GM12873 (cell line): ENCODE data around the gene ANO6.

Experiments
- TF ChIP-seq, protein P1 (sequence below): IDR thresholded peaks from 2 replicates; pipeline ENCODE4 v1.5.1; 2012; ENCODE audit warnings: low read depth, mild to moderate bottlenecking, moderate library complexity, low read length, control low read depth; ENCODE audit not compliant: insufficient read depth; ENCODE audit errors: missing control alignments

ANO6 gene

DNA sequence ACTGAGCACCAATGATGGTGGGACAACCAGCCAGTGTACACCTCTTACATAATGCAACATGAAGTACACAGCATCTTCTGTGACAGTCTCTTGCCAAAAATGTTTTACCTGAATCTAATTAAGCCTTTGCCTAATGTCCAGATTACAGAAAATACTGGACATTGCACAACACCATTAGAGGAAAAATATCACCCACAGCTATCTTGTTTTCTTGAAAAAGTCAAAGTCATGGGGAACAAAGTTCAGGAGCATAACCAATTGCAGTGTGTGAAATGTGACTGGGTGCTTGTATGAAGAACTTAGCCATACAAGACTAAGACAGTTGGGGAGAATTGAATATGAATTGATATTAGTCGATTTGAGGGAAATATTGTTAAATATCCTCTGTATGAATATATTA is 12.1 kb upstream of the ANO6 start:
- TF ChIP-seq, protein P1, sequence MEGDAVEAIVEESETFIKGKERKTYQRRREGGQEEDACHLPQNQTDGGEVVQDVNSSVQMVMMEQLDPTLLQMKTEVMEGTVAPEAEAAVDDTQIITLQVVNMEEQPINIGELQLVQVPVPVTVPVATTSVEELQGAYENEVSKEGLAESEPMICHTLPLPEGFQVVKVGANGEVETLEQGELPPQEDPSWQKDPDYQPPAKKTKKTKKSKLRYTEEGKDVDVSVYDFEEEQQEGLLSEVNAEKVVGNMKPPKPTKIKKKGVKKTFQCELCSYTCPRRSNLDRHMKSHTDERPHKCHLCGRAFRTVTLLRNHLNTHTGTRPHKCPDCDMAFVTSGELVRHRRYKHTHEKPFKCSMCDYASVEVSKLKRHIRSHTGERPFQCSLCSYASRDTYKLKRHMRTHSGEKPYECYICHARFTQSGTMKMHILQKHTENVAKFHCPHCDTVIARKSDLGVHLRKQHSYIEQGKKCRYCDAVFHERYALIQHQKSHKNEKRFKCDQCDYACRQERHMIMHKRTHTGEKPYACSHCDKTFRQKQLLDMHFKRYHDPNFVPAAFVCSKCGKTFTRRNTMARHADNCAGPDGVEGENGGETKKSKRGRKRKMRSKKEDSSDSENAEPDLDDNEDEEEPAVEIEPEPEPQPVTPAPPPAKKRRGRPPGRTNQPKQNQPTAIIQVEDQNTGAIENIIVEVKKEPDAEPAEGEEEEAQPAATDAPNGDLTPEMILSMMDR, result no peak

DNA sequence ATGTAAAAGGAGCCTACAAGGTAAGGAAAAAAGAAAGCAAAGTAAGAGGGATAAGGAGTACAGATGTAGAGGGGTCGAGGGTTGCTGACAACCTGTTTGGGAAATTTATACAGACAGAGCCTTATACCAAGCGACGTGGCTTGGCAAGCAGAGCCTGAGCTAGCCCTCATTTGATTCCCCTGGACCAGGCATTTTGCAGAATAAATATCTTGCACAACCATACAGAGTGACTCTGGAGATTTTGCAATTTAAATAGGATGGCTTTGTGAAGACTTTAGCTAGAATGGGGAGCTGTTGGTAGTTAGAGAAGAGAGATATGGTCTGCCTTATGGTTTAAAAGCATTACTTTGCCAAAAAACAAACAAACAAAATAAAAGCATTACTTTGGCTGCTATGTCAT is 11.1 kb upstream of the ANO6 start:
- TF ChIP-seq, protein P1, result no peak

DNA sequence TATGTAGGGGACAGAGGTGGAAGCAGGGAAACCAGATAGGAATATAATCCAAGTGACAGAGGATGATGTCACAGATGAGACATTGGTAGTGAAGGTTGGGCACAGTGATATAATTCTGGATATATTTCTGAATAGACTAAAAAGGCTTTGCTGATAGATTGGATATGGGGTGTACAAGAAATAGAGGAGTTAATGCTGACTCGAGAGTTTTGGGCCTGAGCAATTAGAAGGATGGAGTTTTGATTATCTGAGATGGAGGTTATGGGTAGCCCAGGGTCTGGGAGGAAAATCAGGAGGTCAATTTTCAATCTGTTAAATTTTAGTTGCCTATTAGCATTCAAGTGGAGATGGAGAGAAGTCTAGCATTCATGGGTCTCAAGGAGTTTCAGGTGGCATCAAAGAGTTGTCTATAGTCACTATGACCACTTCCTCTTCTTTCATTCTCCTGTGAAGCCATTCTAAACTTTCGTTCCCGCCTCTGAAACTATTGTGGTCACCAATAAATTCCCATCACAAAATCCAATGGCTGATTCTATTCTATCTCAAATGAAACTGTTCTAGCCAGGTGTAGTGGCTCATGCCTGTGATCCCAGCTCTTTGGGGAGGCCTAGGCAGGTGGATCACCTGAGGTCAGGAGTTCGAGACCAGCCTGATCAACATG is 10.6 kb upstream of the ANO6 start:
- TF ChIP-seq, protein P1, result no peak

DNA sequence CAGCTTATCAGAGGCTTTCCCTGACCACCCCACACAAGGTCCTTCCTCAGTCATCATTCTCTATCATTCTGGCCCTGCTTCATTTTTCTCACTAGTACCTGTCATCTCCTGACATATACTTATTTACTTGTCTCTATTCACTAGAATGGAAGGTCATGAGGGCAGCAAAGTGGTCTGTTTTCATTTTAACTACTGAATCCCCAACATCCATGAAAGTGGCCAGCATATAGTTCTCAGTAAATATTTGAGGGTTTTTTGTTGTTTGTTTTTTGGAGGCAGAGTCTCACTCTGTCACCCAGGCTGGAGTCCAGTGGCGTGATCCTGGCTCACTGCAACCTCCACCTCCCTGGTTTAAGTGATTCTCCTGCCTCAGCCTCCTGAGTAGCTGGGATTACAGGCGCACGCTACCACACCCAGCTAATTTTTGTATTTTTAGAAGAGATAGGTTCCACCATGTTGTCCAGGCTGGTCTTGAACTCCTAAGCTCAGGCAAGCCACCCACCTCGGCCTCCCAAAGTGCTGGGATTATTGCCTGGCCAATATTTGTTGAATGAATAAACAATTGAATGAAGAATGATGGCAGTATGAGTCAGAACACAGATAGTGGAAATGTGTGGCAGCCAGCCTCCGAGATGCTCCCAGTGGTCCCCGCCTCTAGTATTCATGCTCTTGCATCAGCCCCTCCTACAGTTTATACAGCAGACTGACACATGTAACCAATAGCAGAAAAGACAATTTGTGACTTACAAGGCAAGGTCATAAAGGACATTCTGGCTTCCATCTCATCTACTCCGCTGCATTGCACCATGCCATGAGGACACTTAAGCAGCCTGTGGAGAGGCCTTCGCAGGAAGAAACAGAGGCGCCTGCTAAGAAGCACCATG is 7.0 kb upstream of the ANO6 start:
- TF ChIP-seq, protein P1, result no peak

DNA sequence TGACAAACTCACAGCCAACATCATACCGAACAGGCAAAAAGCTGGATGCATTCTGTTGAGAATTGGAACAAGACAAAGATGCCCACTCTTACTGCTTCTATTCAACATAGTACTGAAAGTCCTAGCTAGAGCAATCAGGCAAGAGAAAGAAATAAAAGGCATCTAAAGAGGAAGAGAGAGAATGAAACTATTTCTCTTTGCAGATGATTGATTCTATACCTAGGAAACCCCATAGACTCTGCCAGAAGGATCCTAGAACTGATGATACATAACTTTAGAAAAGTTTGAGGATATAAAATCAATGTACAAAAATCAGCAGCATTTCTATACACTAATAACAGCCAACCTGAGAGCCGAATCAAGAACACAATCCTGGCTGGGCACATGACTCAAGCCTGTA is 6.1 kb upstream of the ANO6 start:
- TF ChIP-seq, protein P1, result no peak

DNA sequence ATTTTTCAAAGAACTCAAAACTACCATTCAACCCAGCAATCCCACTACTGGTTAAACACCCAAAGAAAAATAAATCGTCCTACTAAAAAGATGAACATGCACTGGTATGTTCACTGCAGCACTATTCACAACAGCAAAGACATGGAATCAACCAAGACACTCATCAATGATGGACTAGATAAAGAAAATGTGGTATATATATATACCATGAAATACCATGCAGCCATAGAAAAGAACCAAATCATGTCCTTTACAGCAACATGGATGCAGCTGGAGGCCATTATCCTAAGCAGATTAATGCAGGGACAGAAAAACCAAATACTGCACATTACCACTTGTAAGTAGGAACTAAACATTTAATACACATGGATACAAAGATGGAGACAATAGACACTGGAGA is 3.8 kb upstream of the ANO6 start:
- TF ChIP-seq, protein P1, result no peak

DNA sequence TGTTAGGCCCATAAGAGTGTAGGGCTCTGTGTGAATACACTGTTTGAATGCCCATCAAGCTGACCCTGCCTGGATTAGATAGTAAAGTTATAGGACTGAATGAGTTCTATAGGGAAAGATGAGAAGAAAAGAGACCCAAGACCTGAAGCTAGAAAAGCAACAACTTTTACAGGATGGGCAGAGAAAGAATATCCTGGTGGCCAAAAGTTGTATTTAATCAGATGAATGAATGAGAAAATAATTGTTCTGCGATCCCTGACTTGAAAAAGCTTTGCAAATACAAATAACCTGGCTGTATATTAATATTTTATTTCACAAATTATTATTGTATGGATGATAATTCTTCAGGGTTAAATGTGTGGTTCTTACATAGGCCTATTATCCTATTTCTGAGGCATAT is 2.8 kb upstream of the ANO6 start:
- TF ChIP-seq, protein P1, result no peak
